Measurements from ENCODE around the gene RAB40C.

DNA sequence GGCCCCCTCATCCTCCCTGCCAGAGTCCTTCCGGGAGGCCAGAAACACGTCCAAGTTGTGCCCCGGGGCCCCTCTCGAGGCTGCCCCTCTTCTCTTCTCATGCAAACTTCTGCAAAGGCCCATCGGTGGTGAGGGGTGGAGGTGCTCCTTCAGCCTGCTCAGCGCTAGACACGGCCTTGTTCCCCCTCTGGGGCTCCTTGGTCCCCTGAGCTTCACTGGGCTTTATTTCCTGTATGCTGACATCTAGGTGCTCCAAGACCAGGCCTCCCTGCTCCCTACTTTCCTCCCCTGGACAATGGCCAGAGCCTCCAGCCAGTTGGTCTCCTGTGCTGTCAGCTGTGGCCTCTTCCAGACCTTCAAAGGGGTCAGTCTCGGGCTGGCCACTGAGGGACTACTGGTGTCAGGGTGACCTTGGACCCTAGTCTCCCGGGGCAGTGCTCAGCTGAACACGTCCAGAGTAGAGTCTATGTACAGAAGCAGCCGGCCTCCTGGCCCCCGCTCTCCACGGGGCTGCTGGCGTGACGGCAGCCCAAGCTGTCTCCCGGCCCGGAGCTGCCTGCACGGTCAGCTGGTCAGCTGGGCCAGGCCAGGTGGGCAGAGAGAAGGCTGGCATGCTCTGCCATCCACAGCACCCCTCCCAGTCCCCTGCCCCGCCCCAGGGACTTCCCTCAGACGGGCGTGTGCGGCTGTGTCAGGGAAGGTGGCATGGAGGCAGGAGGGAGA is 31.4 kb upstream of the RAB40C start:
- TF ChIP-seq POLR2A (IDR thresholded peaks at IDR 0.05) (no peak), CTCF (IDR thresholded peaks at IDR 0.05) (no peak)
